Measurements from ENCODE around the gene ICAM4. TPM values are rescaled to one million over a fixed set of nuclear protein-coding genes. Genes with fewer than 3 reads are reported as not detected.

ICAM4 gene
- total RNA-seq, 2 donors from 2014 or later = 0.26 TPM; not detected in 1

DNA sequence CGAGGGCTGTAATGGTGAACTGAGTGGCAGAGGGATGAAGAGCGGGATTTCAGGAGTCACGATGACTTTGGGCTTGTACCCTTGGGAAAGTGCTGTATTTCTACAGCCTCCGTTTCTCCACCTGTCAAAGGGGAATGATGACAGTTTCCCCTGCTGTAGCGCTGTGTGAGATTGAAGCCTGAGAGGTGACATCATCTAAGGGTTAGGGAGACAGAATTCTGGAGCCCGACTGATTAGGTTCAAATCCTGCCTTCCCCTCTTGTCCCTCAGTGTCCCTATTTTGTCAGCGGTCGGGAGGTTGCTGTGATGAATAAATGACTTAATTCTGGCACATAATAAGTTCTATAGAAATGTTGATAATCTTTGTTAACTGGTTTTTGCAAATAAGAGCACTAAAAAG lies 34.0 kb upstream of the ICAM4 start:
- Histone ChIP-seq H3K27ac (peak overlapping the region; percentile 60 to 90 (median 72)), H3K27me3 (no peaks in the 10 kb centered on the region), H3K9me3 (no peaks in the 10 kb centered on the region), H3K4me1 (peaks cover 19% of the 10 kb centered on the region), H3K4me3 (peak overlapping the region; percentile 81 to 96), H3K36me3 (replicated peaks in 1 of 2; ENCODE audit: insufficient read depth in 1 of 2, low read depth in 2 of 2) (peaks cover 0 to 6% of the 10 kb centered on the region in 2 donors)
- WGBS, 2 donors = 28 to 29% methylated on average over 7 to 8 of the region's 8 CpGs
- intact Hi-C loops (cut with DNase I) = no loop called here
- DNase-seq = no peak
- TF ChIP-seq, protein P1, sequence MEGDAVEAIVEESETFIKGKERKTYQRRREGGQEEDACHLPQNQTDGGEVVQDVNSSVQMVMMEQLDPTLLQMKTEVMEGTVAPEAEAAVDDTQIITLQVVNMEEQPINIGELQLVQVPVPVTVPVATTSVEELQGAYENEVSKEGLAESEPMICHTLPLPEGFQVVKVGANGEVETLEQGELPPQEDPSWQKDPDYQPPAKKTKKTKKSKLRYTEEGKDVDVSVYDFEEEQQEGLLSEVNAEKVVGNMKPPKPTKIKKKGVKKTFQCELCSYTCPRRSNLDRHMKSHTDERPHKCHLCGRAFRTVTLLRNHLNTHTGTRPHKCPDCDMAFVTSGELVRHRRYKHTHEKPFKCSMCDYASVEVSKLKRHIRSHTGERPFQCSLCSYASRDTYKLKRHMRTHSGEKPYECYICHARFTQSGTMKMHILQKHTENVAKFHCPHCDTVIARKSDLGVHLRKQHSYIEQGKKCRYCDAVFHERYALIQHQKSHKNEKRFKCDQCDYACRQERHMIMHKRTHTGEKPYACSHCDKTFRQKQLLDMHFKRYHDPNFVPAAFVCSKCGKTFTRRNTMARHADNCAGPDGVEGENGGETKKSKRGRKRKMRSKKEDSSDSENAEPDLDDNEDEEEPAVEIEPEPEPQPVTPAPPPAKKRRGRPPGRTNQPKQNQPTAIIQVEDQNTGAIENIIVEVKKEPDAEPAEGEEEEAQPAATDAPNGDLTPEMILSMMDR (IDR thresholded peaks at IDR 0.05) = no peak
- no peak for TF ChIP-seq POLR2A (IDR thresholded peaks at IDR 0.05)
- ATAC-seq = no peak

DNA sequence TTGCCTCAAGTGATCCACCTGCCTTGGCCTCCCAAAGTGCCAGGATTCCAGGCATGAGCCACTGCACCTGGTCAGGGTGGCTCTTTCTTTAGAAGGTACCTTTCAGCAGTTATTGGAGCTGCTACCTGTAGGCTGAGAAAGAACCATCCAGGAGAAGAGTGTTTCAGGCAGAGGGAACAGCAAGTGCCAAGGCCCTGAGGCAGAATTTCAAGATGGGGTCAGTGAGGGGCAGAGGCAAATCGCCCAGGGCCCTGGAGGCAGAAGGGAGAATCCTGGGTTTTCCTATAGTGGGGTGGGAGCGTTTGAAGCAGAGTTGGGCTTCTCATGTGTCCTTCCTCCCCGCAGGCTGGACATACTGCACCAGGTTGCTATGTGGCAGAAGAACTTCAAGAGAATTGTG lies 32.5 kb upstream of the ICAM4 start:
- Histone ChIP-seq H3K27ac (no peak overlapping the region), H3K4me1 (peaks cover 22% of the 10 kb centered on the region), H3K4me3 (no peak overlapping the region), H3K9me3 (no peaks in the 10 kb centered on the region), H3K27me3 (no peaks in the 10 kb centered on the region), H3K36me3 (replicated peaks in 1 of 2; ENCODE audit: insufficient read depth in 1 of 2, low read depth in 2 of 2) (peaks cover 0 to 12% of the 10 kb centered on the region in 2 donors)
- TF ChIP-seq POLR2A (IDR thresholded peaks at IDR 0.05) = no peak
- TF ChIP-seq, protein P1 (IDR thresholded peaks at IDR 0.05) = no peak
- ATAC-seq (no peak), DNase-seq (no peak)
- WGBS, 2 donors = 90 to 97% methylated on average over 3 of the region's 3 CpGs
- intact Hi-C loops (cut with DNase I) = no loop called here

DNA sequence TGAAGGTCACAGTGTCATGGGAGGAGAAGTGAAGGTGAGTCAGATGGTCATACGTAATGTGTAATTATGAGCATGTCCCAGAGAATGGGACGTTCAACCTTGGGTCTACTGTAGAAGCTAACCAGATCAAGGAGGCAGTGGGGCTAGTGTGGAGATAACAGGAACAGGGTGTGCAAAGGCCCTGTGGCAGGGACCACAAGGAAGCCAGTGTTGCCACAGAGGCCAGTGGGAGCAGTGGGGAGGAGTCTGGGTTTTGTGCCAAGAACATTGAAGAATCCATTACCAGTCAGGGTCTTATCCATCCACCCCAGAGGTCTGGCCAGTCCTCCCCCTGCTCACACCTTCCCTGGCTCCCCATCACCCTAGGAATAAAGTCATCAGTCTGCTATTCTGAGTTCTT lies 31.4 kb upstream of the ICAM4 start:
- Histone ChIP-seq H3K36me3 (replicated peaks in 1 of 2; ENCODE audit: insufficient read depth in 1 of 2, low read depth in 2 of 2) (peaks cover 0 to 12% of the 10 kb centered on the region in 2 donors), H3K27ac (no peak overlapping the region), H3K4me1 (peaks cover 20% of the 10 kb centered on the region), H3K27me3 (no peaks in the 10 kb centered on the region), H3K4me3 (no peak overlapping the region), H3K9me3 (no peaks in the 10 kb centered on the region)
- no peak for TF ChIP-seq POLR2A (IDR thresholded peaks at IDR 0.05)
- TF ChIP-seq, protein P1 (IDR thresholded peaks at IDR 0.05) = no peak
- 76 to 93% methylated on average over 2 of the region's 2 CpGs for WGBS, 2 donors
- DNase-seq (no peak), ATAC-seq (no peak)
- intact Hi-C loops (cut with DNase I) = loop anchor here (5.0 kb wide), 1 partner anchor 137 kb away; no protein-coding TSS in a partner anchor

DNA sequence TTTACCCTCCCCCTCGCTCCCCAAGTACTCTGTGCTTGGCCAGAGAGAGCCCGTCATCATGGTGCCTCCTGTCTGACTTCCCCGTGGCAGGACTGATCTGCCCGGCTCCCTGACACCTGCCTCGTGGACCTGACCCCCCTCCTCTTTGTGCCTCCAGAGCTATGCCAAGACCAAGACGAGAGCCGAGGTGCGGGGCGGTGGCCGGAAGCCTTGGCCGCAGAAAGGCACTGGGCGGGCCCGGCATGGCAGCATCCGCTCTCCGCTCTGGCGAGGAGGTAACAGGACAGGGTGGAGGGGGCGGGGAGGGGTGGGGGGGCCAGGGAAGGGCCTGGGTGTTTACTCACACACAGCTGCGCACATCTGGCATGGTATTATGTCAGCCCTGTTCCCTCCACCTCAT lies 30.2 kb upstream of the ICAM4 start:
- no peak for TF ChIP-seq POLR2A (IDR thresholded peaks at IDR 0.05)
- TF ChIP-seq, protein P1 (IDR thresholded peaks at IDR 0.05) = no peak
- WGBS, 2 donors = 75 to 90% methylated on average over 5 to 16 of the region's 18 CpGs
- ATAC-seq = no peak
- intact Hi-C loops (cut with DNase I) = loop anchor here (5.0 kb wide), 1 partner anchor 136 kb away; no protein-coding TSS in a partner anchor
- H3K27ac ChIP-seq = no peak overlapping the region
- no peaks in the 10 kb centered on the region for H3K9me3 ChIP-seq
- H3K36me3 ChIP-seq (replicated peaks in 1 of 2; ENCODE audit: insufficient read depth in 1 of 2, low read depth in 2 of 2) = peaks cover 0 to 12% of the 10 kb centered on the region in 2 donors
- no peaks in the 10 kb centered on the region for H3K27me3 ChIP-seq
- DNase-seq = no peak
- peaks cover 12% of the 10 kb centered on the region for H3K4me1 ChIP-seq
- no peak overlapping the region for H3K4me3 ChIP-seq

DNA sequence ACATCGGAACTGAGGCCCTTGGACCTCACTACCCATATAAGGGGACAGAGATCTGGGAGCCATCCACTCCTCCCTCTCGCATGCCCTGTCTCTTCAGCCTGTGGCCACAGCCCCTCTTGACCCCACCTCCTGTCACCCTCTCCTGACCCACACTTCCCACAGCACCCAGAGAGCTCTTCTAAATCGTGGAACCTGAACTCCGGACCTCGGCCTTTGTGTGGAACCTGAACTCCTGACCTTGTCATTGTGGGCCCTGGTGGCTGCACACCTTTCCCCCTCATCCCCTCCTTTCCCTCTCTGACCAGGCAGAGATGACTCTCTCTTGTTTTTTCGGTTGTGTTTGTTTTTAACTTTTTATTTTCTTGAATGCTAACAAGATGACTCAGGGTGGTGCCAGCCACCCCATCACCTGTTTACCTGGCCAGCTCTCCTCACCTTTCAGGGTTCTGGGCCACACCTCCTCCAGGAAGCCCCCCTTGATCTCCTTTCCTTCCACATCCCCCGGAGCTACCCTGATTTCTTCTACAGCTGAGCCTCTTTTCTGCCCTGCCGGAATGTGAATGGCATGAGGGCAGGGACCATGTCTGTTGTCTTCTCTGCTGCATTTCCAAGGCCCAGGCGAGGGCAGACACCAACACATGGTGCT lies 29.7 kb upstream of the ICAM4 start:
- ATAC-seq (no peak), DNase-seq (no peak)
- H3K4me1 ChIP-seq = peaks cover 12% of the 10 kb centered on the region
- no peak overlapping the region for H3K4me3 ChIP-seq
- no peak overlapping the region for H3K27ac ChIP-seq
- intact Hi-C loops (cut with DNase I) = loop anchor here (5.0 kb wide), 1 partner anchor 135 kb away; no protein-coding TSS in a partner anchor
- 81 to 85% methylated on average over 9 of the region's 9 CpGs for WGBS, 2 donors
- H3K9me3 ChIP-seq = no peaks in the 10 kb centered on the region
- TF ChIP-seq, protein P1 (IDR thresholded peaks at IDR 0.05) = no peak
- TF ChIP-seq POLR2A (IDR thresholded peaks at IDR 0.05) = no peak
- peaks cover 0 to 12% of the 10 kb centered on the region in 2 donors for H3K36me3 ChIP-seq (replicated peaks in 1 of 2; ENCODE audit: insufficient read depth in 1 of 2, low read depth in 2 of 2)
- H3K27me3 ChIP-seq = no peaks in the 10 kb centered on the region
